SK-N-MC (cell line): ENCODE results near the gene GRXCR2.
"Not testable (repeated sequence)": the region's sequence is repeated elsewhere in the genome, so short reads cannot be mapped to it uniquely, and the experiment has no call there.

ENCODE experiments used
- DNase-seq: peaks from one replicate; pipeline ENCODE4 v3.0.0-alpha.2; 2011; ENCODE audit warnings: low read depth, low spot score
- H3K27ac ChIP-seq: fragments of 200-600 bp; sonication (generic); 2 replicates; pipeline ENCODE4 v1.5.1; 2016; ENCODE audit warnings: mixed run types
- H3K36me3 ChIP-seq: fragments of 200-600 bp; sonication (generic); 2 replicates; pipeline ENCODE4 v1.6.1; 2017; ENCODE audit warnings: antibody characterized with exemption, low read length, mixed read lengths; ENCODE audit not compliant: insufficient read depth
- H3K4me3 ChIP-seq: fragments of 200-600 bp; sonication (generic); 2 replicates; pipeline ENCODE4 v1.5.1; 2016
- H3K9ac ChIP-seq: fragments of 200-600 bp; sonication (generic); 2 replicates; pipeline ENCODE4 v1.8.0; 2017; ENCODE audit warnings: mixed run types, mixed read lengths; ENCODE audit not compliant: insufficient read length
- H3K9me3 ChIP-seq: fragments of 200-600 bp; sonication (generic); 2 replicates; pipeline ENCODE4 v1.6.1; 2017; ENCODE audit warnings: low read depth, mild to moderate bottlenecking, antibody characterized with exemption, low read length, moderate library complexity, mixed read lengths
- EZH2 ChIP-seq: fragments of 200-600 bp; sonication (generic); IDR thresholded peaks from one replicate; pipeline ENCODE4 v1.6.1; 2017; ENCODE audit warnings: antibody characterized with exemption
- FOXP2 ChIP-seq: optimal IDR thresholded peaks from 2 replicates; pipeline ENCODE3; 2011; ENCODE audit warnings: mild to moderate bottlenecking, moderate library complexity; ENCODE audit not compliant: insufficient read depth; ENCODE audit errors: extremely low read length, control extremely low read depth
- POLR2AphosphoS5 ChIP-seq: IDR thresholded peaks from 2 replicates; pipeline ENCODE4 v1.6.1; 2012; ENCODE audit warnings: mild to moderate bottlenecking, low read depth, low read length, borderline replicate concordance

Gene GRXCR2

GRCh38 chr5:145902421-145902820, 29.6 kb upstream of the GRXCR2 start:
- TF ChIP-seq FOXP2 (no peak), POLR2AphosphoS5 (no peak), EZH2 (no peak)
- DNase-seq: no peak
- H3K27ac ChIP-seq: no peak overlapping the region
- no peak overlapping the region for H3K9ac ChIP-seq
- no peak overlapping the region for H3K4me3 ChIP-seq
- H3K9me3 ChIP-seq: no peaks in the 10 kb centered on the region
- H3K36me3 ChIP-seq: no peaks in the 10 kb centered on the region

GRCh38 chr5:145898171-145898570, 25.4 kb upstream of the GRXCR2 start:
- no peaks in the 10 kb centered on the region for H3K36me3 ChIP-seq
- no peaks in the 10 kb centered on the region for H3K9me3 ChIP-seq
- no peak overlapping the region for H3K27ac ChIP-seq
- DNase-seq: no peak
- H3K4me3 ChIP-seq: no peak overlapping the region
- no peak for TF ChIP-seq POLR2AphosphoS5
- no peak overlapping the region for H3K9ac ChIP-seq

- not testable (repeated sequence) for H3K9ac ChIP-seq, H3K4me3 ChIP-seq, DNase-seq, H3K36me3 ChIP-seq, H3K27ac ChIP-seq, H3K9me3 ChIP-seq
These were observed 18.6 kb upstream of the GRXCR2 start for GRCh38 chr5:145891378-145891777.

- no peak for DNase-seq
- Histone ChIP-seq H3K9me3 (no peaks in the 10 kb centered on the region), H3K4me3 (no peak overlapping the region), H3K9ac (no peak overlapping the region), H3K36me3 (no peaks in the 10 kb centered on the region), H3K27ac (no peak overlapping the region)
- no peak for TF ChIP-seq POLR2AphosphoS5
- no peak for TF ChIP-seq EZH2
- TF ChIP-seq FOXP2: no peak
These were observed 16.8 kb upstream of the GRXCR2 start for GRCh38 chr5:145889611-145890010.

GRCh38 chr5:145887976-145888574, 15.3 kb upstream of the GRXCR2 start:
- Histone ChIP-seq H3K27ac (no peak overlapping the region), H3K36me3 (no peaks in the 10 kb centered on the region), H3K4me3 (no peak overlapping the region), H3K9me3 (no peaks in the 10 kb centered on the region), H3K9ac (no peak overlapping the region)
- no peak for DNase-seq
- TF ChIP-seq EZH2 (no peak), FOXP2 (no peak)

GRCh38 chr5:145887217-145887616, 14.4 kb upstream of the GRXCR2 start:
- no peak overlapping the region for H3K9ac ChIP-seq
- H3K9me3 ChIP-seq: no peaks in the 10 kb centered on the region
- no peak overlapping the region for H3K4me3 ChIP-seq
- TF ChIP-seq EZH2: no peak
- no peak for TF ChIP-seq FOXP2
- TF ChIP-seq POLR2AphosphoS5: no peak
- H3K27ac ChIP-seq: no peak overlapping the region
- no peaks in the 10 kb centered on the region for H3K36me3 ChIP-seq
- DNase-seq: no peak

- no peak for DNase-seq
- Histone ChIP-seq H3K9ac (no peak overlapping the region), H3K27ac (no peak overlapping the region), H3K4me3 (no peak overlapping the region), H3K9me3 (no peaks in the 10 kb centered on the region), H3K36me3 (no peaks in the 10 kb centered on the region)
- no peak for TF ChIP-seq EZH2
These were observed 2.0 kb upstream of the GRXCR2 start for GRCh38 chr5:145874765-145875164.

- TF ChIP-seq POLR2AphosphoS5 (no peak), EZH2 (no peak), FOXP2 (no peak)
- DNase-seq: no peak
- no peak overlapping the region for H3K4me3 ChIP-seq
- H3K9ac ChIP-seq: no peak overlapping the region
- no peak overlapping the region for H3K27ac ChIP-seq
- no peaks in the 10 kb centered on the region for H3K9me3 ChIP-seq
- no peaks in the 10 kb centered on the region for H3K36me3 ChIP-seq
These were observed 328 bp downstream of the GRXCR2 start for GRCh38 chr5:145872486-145872885.

GRCh38 chr5:145869753-145870152, 3.1 kb downstream of the GRXCR2 start:
- Histone ChIP-seq H3K9ac (no peak overlapping the region), H3K27ac (no peak overlapping the region), H3K36me3 (no peaks in the 10 kb centered on the region), H3K9me3 (no peaks in the 10 kb centered on the region), H3K4me3 (no peak overlapping the region)
- TF ChIP-seq EZH2: no peak
- TF ChIP-seq FOXP2: no peak
- TF ChIP-seq POLR2AphosphoS5: no peak
- no peak for DNase-seq

- no peak overlapping the region; the same call in 1 of the 2 replicates for H3K4me3 ChIP-seq
- H3K27ac ChIP-seq: no peak overlapping the region
- H3K9ac ChIP-seq: no peak overlapping the region
- H3K9me3 ChIP-seq: no peaks in the 10 kb centered on the region
- peak; percentile 40 for DNase-seq
- no peaks in the 10 kb centered on the region for H3K36me3 ChIP-seq
- TF ChIP-seq FOXP2 (no peak), EZH2 (no peak), POLR2AphosphoS5 (no peak)
These were observed 5.0 kb downstream of the GRXCR2 start for GRCh38 chr5:145867806-145868205.

- H3K27ac ChIP-seq, H3K4me3 ChIP-seq, DNase-seq, H3K9ac ChIP-seq, H3K36me3 ChIP-seq, H3K9me3 ChIP-seq: not testable (repeated sequence)
These were observed 8.4 kb downstream of the GRXCR2 start for GRCh38 chr5:145864432-145864831.
